ENCODE results near the gene SDR9C7.
"Not testable (repeated sequence)": the region's sequence is repeated elsewhere in the genome, so short reads cannot be mapped to it uniquely, and the experiment has no call there.

Gene SDR9C7

GRCh38 chr12:56968910-56969309, 34.7 kb upstream of the SDR9C7 start:
- not testable (repeated sequence) for H3K27ac ChIP-seq (ENCODE audit: insufficient read depth, low read length, poor library complexity, severe bottlenecking); H3K36me3 ChIP-seq (ENCODE audit: control insufficient read depth, insufficient read depth, low read length); H3K4me3 ChIP-seq (ENCODE audit: insufficient read depth, low read depth, low read length, poor library complexity, severe bottlenecking); H3K9me3 ChIP-seq (ENCODE audit: control insufficient read depth, low read length); H3K4me1 ChIP-seq (ENCODE audit: control insufficient read depth, insufficient read depth, low read length, poor library complexity, severe bottlenecking); DNase-seq; H3K27me3 ChIP-seq (replicated peaks; ENCODE audit: control insufficient read depth, insufficient read depth, low read length, poor library complexity, severe bottlenecking)

GRCh38 chr12:56965997-56966642, 31.9 kb upstream of the SDR9C7 start:
- H3K9me3 ChIP-seq (ENCODE audit: control insufficient read depth, low read length); H3K27ac ChIP-seq (ENCODE audit: insufficient read depth, low read length, poor library complexity, severe bottlenecking); H3K36me3 ChIP-seq (ENCODE audit: control insufficient read depth, insufficient read depth, low read length); DNase-seq; H3K4me1 ChIP-seq (ENCODE audit: control insufficient read depth, insufficient read depth, low read length, poor library complexity, severe bottlenecking); H3K27me3 ChIP-seq (replicated peaks; ENCODE audit: control insufficient read depth, insufficient read depth, low read length, poor library complexity, severe bottlenecking); H3K4me3 ChIP-seq (ENCODE audit: insufficient read depth, low read depth, low read length, poor library complexity, severe bottlenecking): not testable (repeated sequence)

- not testable (repeated sequence) for H3K9me3 ChIP-seq (ENCODE audit: control insufficient read depth, low read length); H3K27me3 ChIP-seq (replicated peaks; ENCODE audit: control insufficient read depth, insufficient read depth, low read length, poor library complexity, severe bottlenecking); DNase-seq; H3K4me3 ChIP-seq (ENCODE audit: insufficient read depth, low read depth, low read length, poor library complexity, severe bottlenecking); H3K4me1 ChIP-seq (ENCODE audit: control insufficient read depth, insufficient read depth, low read length, poor library complexity, severe bottlenecking); H3K36me3 ChIP-seq (ENCODE audit: control insufficient read depth, insufficient read depth, low read length); H3K27ac ChIP-seq (ENCODE audit: insufficient read depth, low read length, poor library complexity, severe bottlenecking)
These were observed 30.9 kb upstream of the SDR9C7 start for GRCh38 chr12:56965124-56965523.

DNA sequence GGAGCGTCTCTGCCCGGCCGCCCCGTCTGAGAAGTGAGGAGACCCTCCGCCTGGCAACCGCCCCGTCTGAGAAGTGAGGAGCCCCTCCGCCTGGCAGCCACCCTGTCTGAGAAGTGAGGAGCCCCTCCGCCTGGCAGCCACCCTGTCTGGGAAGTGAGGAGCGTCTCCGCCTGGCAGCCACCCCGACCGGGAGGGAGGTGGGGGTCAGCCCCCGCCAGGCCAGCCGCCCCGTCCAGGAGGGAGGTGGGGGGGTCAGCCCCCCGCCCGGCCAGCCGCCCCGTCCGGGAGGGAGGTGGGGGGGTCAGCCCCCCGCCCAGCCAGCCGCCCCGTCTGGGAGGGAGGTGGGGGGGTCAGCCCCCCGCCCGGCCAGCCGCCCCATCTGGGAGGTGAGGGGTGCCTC, 29.3 kb upstream of the SDR9C7 start:
- H3K9me3 ChIP-seq (ENCODE audit: control insufficient read depth, low read length); H3K4me3 ChIP-seq (ENCODE audit: insufficient read depth, low read depth, low read length, poor library complexity, severe bottlenecking); H3K27me3 ChIP-seq (replicated peaks; ENCODE audit: control insufficient read depth, insufficient read depth, low read length, poor library complexity, severe bottlenecking); H3K4me1 ChIP-seq (ENCODE audit: control insufficient read depth, insufficient read depth, low read length, poor library complexity, severe bottlenecking); DNase-seq; H3K36me3 ChIP-seq (ENCODE audit: control insufficient read depth, insufficient read depth, low read length); H3K27ac ChIP-seq (ENCODE audit: insufficient read depth, low read length, poor library complexity, severe bottlenecking): not testable (repeated sequence)

GRCh38 chr12:56962247-56962646, 28.0 kb upstream of the SDR9C7 start:
- not testable (repeated sequence) for DNase-seq

GRCh38 chr12:56958422-56958821, 24.2 kb upstream of the SDR9C7 start:
- H3K27ac ChIP-seq (ENCODE audit: insufficient read depth, low read length, poor library complexity, severe bottlenecking): no peak overlapping the region
- H3K27me3 ChIP-seq (replicated peaks; ENCODE audit: control insufficient read depth, insufficient read depth, low read length, poor library complexity, severe bottlenecking): no peaks in the 10 kb centered on the region
- no peaks in the 10 kb centered on the region for H3K4me1 ChIP-seq (ENCODE audit: control insufficient read depth, insufficient read depth, low read length, poor library complexity, severe bottlenecking)
- H3K4me3 ChIP-seq (ENCODE audit: insufficient read depth, low read depth, low read length, poor library complexity, severe bottlenecking): no peak overlapping the region
- no peaks in the 10 kb centered on the region for H3K36me3 ChIP-seq (ENCODE audit: control insufficient read depth, insufficient read depth, low read length)
- no peaks in the 10 kb centered on the region for H3K9me3 ChIP-seq (ENCODE audit: control insufficient read depth, low read length)
- no peak for DNase-seq

More at GRCh38 chr12:56962247-56962646, 28.0 kb upstream of the SDR9C7 start:
- not testable (repeated sequence) for H3K36me3 ChIP-seq (ENCODE audit: control insufficient read depth, insufficient read depth, low read length); H3K27ac ChIP-seq (ENCODE audit: insufficient read depth, low read length, poor library complexity, severe bottlenecking); H3K9me3 ChIP-seq (ENCODE audit: control insufficient read depth, low read length); H3K4me3 ChIP-seq (ENCODE audit: insufficient read depth, low read depth, low read length, poor library complexity, severe bottlenecking); H3K4me1 ChIP-seq (ENCODE audit: control insufficient read depth, insufficient read depth, low read length, poor library complexity, severe bottlenecking); H3K27me3 ChIP-seq (replicated peaks; ENCODE audit: control insufficient read depth, insufficient read depth, low read length, poor library complexity, severe bottlenecking)

DNA sequence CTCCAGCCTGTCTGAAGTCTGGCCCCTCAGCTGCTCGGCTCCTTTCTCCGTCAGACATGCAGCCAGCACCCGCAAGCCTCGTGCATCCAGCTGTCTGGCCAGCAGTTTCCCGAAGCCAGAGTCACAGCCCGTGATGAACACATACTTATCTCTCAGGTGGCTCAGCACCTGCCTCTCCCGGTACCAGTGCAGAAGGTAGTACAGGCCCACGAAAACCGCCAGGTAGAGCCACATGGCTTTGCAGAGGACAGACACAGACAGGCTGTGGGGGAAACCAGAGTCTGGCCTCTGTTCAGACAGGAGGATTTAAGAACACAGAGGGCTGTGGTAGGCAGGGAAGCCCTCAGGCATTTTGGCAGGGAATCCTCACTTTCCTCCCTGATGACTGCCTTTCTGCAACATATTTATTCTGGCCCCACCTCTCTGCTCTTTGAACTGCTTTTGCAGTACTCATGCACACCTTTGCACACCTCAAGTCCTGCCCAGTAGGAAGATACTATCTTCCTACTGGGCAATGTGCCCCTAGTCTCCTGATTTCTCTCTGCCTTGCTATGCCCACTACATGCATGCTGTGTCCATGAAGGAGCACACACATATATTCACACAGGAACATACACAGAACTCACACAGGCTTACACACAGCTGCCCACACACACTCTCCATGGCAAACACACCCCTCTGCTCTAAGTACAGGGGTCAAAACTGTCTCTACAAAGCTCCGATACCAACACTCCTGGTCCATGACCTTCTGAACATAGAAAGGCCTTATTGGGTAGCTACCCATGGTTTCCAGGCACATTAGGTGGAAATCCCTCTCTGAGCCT, 23.2 kb upstream of the SDR9C7 start, which contains the start of gene RDH16:
Gene RDH16 (minus strand): TSS at position 380 of the 824 bp plus-strand sequence. CDS start 146 bp downstream, at position 234.
- Histone ChIP-seq H3K27ac (ENCODE audit: insufficient read depth, low read length, poor library complexity, severe bottlenecking) (no peak within 1 kb of the TSS), H3K4me3 (ENCODE audit: insufficient read depth, low read depth, low read length, poor library complexity, severe bottlenecking) (no peak within 1 kb of the TSS), H3K4me1 (ENCODE audit: control insufficient read depth, insufficient read depth, low read length, poor library complexity, severe bottlenecking) (no peaks in the 10 kb centered on the region), H3K27me3 (replicated peaks; ENCODE audit: control insufficient read depth, insufficient read depth, low read length, poor library complexity, severe bottlenecking) (no peaks in the 10 kb centered on the region), H3K9me3 (ENCODE audit: control insufficient read depth, low read length) (no peaks in the 10 kb centered on the region), H3K36me3 (ENCODE audit: control insufficient read depth, insufficient read depth, low read length) (no peaks in the 10 kb centered on the region)
- DNase-seq: no peak

- no peaks in the 10 kb centered on the region for H3K9me3 ChIP-seq (ENCODE audit: control insufficient read depth, low read length)
- H3K27me3 ChIP-seq (replicated peaks; ENCODE audit: control insufficient read depth, insufficient read depth, low read length, poor library complexity, severe bottlenecking): no peaks in the 10 kb centered on the region
- no peak for DNase-seq
- no peaks in the 10 kb centered on the region for H3K4me1 ChIP-seq (ENCODE audit: control insufficient read depth, insufficient read depth, low read length, poor library complexity, severe bottlenecking)
- no peak overlapping the region for H3K4me3 ChIP-seq (ENCODE audit: insufficient read depth, low read depth, low read length, poor library complexity, severe bottlenecking)
- H3K27ac ChIP-seq (ENCODE audit: insufficient read depth, low read length, poor library complexity, severe bottlenecking): no peak overlapping the region
- H3K36me3 ChIP-seq (ENCODE audit: control insufficient read depth, insufficient read depth, low read length): no peaks in the 10 kb centered on the region
These were observed 21.5 kb upstream of the SDR9C7 start for GRCh38 chr12:56955631-56956256.

GRCh38 chr12:56954958-56955355, 20.7 kb upstream of the SDR9C7 start:
- Histone ChIP-seq H3K27ac (ENCODE audit: insufficient read depth, low read length, poor library complexity, severe bottlenecking) (no peak overlapping the region), H3K36me3 (ENCODE audit: control insufficient read depth, insufficient read depth, low read length) (no peaks in the 10 kb centered on the region), H3K4me1 (ENCODE audit: control insufficient read depth, insufficient read depth, low read length, poor library complexity, severe bottlenecking) (no peaks in the 10 kb centered on the region), H3K4me3 (ENCODE audit: insufficient read depth, low read depth, low read length, poor library complexity, severe bottlenecking) (no peak overlapping the region), H3K27me3 (replicated peaks; ENCODE audit: control insufficient read depth, insufficient read depth, low read length, poor library complexity, severe bottlenecking) (no peaks in the 10 kb centered on the region), H3K9me3 (ENCODE audit: control insufficient read depth, low read length) (no peaks in the 10 kb centered on the region)
- DNase-seq: no peak

Measured in effector memory CD4-positive, alpha-beta T cell (primary cell).